ENCODE measurements around the gene CRKL. TPM values are rescaled to one million over a fixed set of nuclear protein-coding genes. Genes with fewer than 3 reads are reported as not detected.

Gene CRKL
- polyA plus RNA-seq, 2 of the 4 experiments (the other 2 are of a cell fraction) = 21.4 to 22.8 TPM

DNA sequence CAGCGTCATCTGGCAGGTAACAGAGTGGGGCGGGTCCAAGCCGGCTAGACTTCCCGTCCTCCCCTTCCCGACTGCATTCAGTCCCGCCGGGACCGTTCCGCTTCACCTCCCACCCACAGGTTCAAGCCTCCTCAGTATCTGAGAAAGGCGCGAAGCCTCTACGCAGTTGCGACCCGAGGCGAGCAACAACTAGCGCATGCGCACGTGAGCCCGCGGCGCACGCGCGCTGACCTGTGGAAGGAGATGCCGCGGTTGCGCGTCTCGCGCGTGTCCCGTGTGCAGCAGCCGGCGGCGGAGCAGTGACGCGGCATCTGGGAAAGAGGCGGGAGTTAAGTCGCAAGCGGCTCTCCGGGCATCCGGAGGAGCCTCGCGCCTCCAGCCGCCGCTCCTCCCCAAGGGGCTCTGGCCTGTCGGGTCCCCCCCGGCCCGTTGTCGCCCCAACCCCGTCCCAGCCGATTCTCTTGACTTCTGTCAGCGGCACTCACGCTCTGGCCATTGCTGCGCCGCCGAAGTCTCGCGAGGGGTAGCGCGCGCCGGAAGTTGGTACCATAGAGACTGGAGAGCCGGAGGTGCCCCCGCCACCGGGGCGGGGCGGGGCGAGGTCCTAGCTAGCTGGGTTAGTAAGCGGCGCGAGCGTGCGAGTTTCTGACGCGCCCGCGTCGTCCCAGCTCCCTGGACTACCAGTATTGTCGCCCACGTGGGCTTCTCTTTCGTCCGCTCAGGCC, 84.6 kb downstream of the CRKL start, which contains the start of gene THAP7:
Gene THAP7, minus strand, starts transcription at position 518 of the 725 bp plus-strand sequence. Its CDS starts 207 bp downstream, at position 311.
- peak; percentile 84 to 92 for DNase-seq (ENCODE audit: low read depth in 1 of 2, low spot score in 1 of 2)
- peak within 1 kb of the TSS; percentile 99 for H3K27ac ChIP-seq
- ChIA-PET CTCF (interaction anchor here (0.6 to 1.5 kb wide), 3 partner anchors 27 to 102 kb away, joined by 3 read pairs; no protein-coding TSS in a partner anchor), POLR2A (interaction anchor here (0.6 to 2.5 kb wide), 9 partner anchors 8 to 116 kb away, joined by 3 to 22 read pairs (median 6); partner anchors contain the start of genes LRRC74B, LZTR1 and P2RX6)
- ATAC-seq = peak; percentile 92 to 95
- no peaks in the 10 kb centered on the region for H3K9me3 ChIP-seq
- H3K4me2 ChIP-seq = peak within 1 kb of the TSS; percentile 75
- WGBS (ENCODE audit: missing lambda C conversion rate) = 2% methylated on average over 25 of the region's 83 CpGs
- peak within 1 kb of the TSS; percentile 90 for H3K4me3 ChIP-seq
- H3K4me1 ChIP-seq = peaks cover 16% of the 10 kb centered on the region; the same call in 2 of the 3 replicates
- no peak for FAIRE-seq
- TF ChIP-seq EHF (CRISPR knock-in tag; IDR thresholded peaks at IDR 0.05) (no peak), MYC (IDR thresholded peaks at IDR 0.05; ENCODE audit: borderline replicate concordance, low read length) (no peak; the same call in 1 of the 2 replicates), FOXS1 (CRISPR knock-in tag; IDR thresholded peaks at IDR 0.05) (0 out of 2 replicates have a peak, but pooled peaks have one; percentile 52), SREBF2 (IDR thresholded peaks at IDR 0.05) (no peak), TFCP2L1 (CRISPR knock-in tag; IDR thresholded peaks at IDR 0.05) (0 out of 2 replicates have a peak, but pooled peaks have one; percentile 9), NPAS2 (CRISPR knock-in tag; IDR thresholded peaks at IDR 0.05; ENCODE audit: borderline replicate concordance) (no peak), MAFK (IDR thresholded peaks at IDR 0.05; ENCODE audit: partially characterized antibody) (no peak), POLR2AphosphoS2 (conservative IDR thresholded peaks at IDR 0.05; ENCODE audit: low read length) (no peak), RAD21 (conservative IDR thresholded peaks at IDR 0.05 in 1 of 2, IDR thresholded peaks at IDR 0.05 in 1 of 2) (peak in 1 of 2 experiments; percentile 2; a peak in 1 of 5 replicates), ZFP36 (IDR thresholded peaks at IDR 0.05; ENCODE audit: borderline replicate concordance, partially characterized antibody) (no peak), KDM1A (IDR thresholded peaks at IDR 0.05; ENCODE audit: low read depth) (no peak), HDAC2 (IDR thresholded peaks at IDR 0.05) (no peak), ZC3H11A (IDR thresholded peaks at IDR 0.05) (no peak), POLR2A (IDR thresholded peaks at IDR 0.05; ENCODE audit: low read length) (peak; percentile 66), JUN (IDR thresholded peaks at IDR 0.05) (peak in 1 of 2 experiments; percentile 89; a peak in 4 of 5 replicates), EHMT2 (IDR thresholded peaks at IDR 0.05; ENCODE audit: low read depth) (no peak), ZSCAN20 (CRISPR knock-in tag; IDR thresholded peaks at IDR 0.05) (no peak), BHLHE40 (IDR thresholded peaks at IDR 0.05; ENCODE audit: low read depth, low read length) (0 out of 2 replicates have a peak, but pooled peaks have one; percentile 6), HOXB13 (CRISPR knock-in tag; IDR thresholded peaks at IDR 0.05; ENCODE audit: low read depth) (no peak), KDM5A (IDR thresholded peaks at IDR 0.05) (no peak), PHF8 (IDR thresholded peaks at IDR 0.05; ENCODE audit: borderline replicate concordance, low read depth) (peak; percentile 58), CHD2 (IDR thresholded peaks at IDR 0.05; ENCODE audit: low read length, partially characterized antibody) (peak; percentile 74)
- TF ChIP-seq, protein P1, sequence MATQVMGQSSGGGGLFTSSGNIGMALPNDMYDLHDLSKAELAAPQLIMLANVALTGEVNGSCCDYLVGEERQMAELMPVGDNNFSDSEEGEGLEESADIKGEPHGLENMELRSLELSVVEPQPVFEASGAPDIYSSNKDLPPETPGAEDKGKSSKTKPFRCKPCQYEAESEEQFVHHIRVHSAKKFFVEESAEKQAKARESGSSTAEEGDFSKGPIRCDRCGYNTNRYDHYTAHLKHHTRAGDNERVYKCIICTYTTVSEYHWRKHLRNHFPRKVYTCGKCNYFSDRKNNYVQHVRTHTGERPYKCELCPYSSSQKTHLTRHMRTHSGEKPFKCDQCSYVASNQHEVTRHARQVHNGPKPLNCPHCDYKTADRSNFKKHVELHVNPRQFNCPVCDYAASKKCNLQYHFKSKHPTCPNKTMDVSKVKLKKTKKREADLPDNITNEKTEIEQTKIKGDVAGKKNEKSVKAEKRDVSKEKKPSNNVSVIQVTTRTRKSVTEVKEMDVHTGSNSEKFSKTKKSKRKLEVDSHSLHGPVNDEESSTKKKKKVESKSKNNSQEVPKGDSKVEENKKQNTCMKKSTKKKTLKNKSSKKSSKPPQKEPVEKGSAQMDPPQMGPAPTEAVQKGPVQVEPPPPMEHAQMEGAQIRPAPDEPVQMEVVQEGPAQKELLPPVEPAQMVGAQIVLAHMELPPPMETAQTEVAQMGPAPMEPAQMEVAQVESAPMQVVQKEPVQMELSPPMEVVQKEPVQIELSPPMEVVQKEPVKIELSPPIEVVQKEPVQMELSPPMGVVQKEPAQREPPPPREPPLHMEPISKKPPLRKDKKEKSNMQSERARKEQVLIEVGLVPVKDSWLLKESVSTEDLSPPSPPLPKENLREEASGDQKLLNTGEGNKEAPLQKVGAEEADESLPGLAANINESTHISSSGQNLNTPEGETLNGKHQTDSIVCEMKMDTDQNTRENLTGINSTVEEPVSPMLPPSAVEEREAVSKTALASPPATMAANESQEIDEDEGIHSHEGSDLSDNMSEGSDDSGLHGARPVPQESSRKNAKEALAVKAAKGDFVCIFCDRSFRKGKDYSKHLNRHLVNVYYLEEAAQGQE (IDR thresholded peaks at IDR 0.05) = peak; percentile 57
- TF ChIP-seq, protein P2, sequence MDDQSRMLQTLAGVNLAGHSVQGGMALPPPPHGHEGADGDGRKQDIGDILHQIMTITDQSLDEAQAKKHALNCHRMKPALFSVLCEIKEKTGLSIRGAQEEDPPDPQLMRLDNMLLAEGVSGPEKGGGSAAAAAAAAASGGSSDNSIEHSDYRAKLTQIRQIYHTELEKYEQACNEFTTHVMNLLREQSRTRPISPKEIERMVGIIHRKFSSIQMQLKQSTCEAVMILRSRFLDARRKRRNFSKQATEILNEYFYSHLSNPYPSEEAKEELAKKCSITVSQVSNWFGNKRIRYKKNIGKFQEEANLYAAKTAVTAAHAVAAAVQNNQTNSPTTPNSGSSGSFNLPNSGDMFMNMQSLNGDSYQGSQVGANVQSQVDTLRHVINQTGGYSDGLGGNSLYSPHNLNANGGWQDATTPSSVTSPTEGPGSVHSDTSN (IDR thresholded peaks at IDR 0.05) = peak; percentile 36; the same call in 1 of the 2 replicates
- TF ChIP-seq, protein P3, sequence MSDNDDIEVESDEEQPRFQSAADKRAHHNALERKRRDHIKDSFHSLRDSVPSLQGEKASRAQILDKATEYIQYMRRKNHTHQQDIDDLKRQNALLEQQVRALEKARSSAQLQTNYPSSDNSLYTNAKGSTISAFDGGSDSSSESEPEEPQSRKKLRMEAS (IDR thresholded peaks at IDR 0.05) = peak; percentile 96
- TF ChIP-seq, protein P4, sequence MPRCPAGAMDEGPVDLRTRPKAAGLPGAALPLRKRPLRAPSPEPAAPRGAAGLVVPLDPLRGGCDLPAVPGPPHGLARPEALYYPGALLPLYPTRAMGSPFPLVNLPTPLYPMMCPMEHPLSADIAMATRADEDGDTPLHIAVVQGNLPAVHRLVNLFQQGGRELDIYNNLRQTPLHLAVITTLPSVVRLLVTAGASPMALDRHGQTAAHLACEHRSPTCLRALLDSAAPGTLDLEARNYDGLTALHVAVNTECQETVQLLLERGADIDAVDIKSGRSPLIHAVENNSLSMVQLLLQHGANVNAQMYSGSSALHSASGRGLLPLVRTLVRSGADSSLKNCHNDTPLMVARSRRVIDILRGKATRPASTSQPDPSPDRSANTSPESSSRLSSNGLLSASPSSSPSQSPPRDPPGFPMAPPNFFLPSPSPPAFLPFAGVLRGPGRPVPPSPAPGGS (IDR thresholded peaks at IDR 0.05) = peak; percentile 90
- TF ChIP-seq, protein P5, sequence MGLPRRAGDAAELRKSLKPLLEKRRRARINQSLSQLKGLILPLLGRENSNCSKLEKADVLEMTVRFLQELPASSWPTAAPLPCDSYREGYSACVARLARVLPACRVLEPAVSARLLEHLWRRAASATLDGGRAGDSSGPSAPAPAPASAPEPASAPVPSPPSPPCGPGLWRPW (IDR thresholded peaks at IDR 0.05) = no peak
- TF ChIP-seq, protein P6, sequence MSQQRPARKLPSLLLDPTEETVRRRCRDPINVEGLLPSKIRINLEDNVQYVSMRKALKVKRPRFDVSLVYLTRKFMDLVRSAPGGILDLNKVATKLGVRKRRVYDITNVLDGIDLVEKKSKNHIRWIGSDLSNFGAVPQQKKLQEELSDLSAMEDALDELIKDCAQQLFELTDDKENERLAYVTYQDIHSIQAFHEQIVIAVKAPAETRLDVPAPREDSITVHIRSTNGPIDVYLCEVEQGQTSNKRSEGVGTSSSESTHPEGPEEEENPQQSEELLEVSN (IDR thresholded peaks at IDR 0.05; ENCODE audit: borderline replicate concordance, low read depth) = peak; percentile 97
- TF ChIP-seq, protein P7, sequence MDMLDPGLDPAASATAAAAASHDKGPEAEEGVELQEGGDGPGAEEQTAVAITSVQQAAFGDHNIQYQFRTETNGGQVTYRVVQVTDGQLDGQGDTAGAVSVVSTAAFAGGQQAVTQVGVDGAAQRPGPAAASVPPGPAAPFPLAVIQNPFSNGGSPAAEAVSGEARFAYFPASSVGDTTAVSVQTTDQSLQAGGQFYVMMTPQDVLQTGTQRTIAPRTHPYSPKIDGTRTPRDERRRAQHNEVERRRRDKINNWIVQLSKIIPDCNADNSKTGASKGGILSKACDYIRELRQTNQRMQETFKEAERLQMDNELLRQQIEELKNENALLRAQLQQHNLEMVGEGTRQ (IDR thresholded peaks at IDR 0.05) = no peak
- TF ChIP-seq, protein P8, sequence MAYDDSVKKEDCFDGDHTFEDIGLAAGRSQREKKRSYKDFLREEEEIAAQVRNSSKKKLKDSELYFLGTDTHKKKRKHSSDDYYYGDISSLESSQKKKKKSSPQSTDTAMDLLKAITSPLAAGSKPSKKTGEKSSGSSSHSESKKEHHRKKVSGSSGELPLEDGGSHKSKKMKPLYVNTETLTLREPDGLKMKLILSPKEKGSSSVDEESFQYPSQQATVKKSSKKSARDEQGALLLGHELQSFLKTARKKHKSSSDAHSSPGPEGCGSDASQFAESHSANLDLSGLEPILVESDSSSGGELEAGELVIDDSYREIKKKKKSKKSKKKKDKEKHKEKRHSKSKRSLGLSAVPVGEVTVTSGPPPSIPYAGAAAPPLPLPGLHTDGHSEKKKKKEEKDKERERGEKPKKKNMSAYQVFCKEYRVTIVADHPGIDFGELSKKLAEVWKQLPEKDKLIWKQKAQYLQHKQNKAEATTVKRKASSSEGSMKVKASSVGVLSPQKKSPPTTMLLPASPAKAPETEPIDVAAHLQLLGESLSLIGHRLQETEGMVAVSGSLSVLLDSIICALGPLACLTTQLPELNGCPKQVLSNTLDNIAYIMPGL (CRISPR knock-in tag; IDR thresholded peaks at IDR 0.05; ENCODE audit: borderline replicate concordance) = no peak

Measured in A549 (cell line).